Endothelial cell of umbilical vein (primary cell): Measurements from ENCODE around the gene GPALPP1. TPM values are rescaled to one million over a fixed set of nuclear protein-coding genes. Genes with fewer than 3 reads are reported as not detected.

Experiments
- polyA plus RNA-seq, 4 experiments: library from polyadenylated mRNA; depleted of rRNA in 3 of 4; stranded (reverse) in 3 of 4; unstranded in 1 of 4; fragments of >200 nt; gene quantifications; 2 replicates each; pipeline versions ENCODE4 v1.2.1 to v1.2.3, GENCODE V29; 2011 to 2012; ENCODE audit warnings: missing spikeins in 1 of 4
- small RNA-seq: library from RNA; depleted of rRNA; stranded (forward); fragments of <200 nt; gene quantifications from one replicate; pipeline ENCODE3, GENCODE V24; 2012; ENCODE audit warnings: low replicate concordance, low read depth; ENCODE audit not compliant: insufficient read depth, insufficient read length
- total RNA-seq: library from RNA; stranded (reverse); gene quantifications from 2 replicates; pipeline ENCODE4 v1.2.3, GENCODE V29; 2021

GPALPP1 gene
- total and polyA plus RNA-seq, 2 donors (not counting 3 experiments of a cell fraction or from before 2014, with no cell fraction given), result 8.5 to 28.2 TPM

Small RNAs within 50 kb of the gene (small RNA-seq; reads per million reads assigned to genes)
- not detected for gene RN7SL49P

Other genes starting within 250 kb of the GPALPP1 start
- gene NUFIP1, start 67 bp upstream of the GPALPP1 start, total RNA-seq, result 6.9 and 7.4 TPM in 2 replicates
- gene NUFIP1, start 67 bp upstream of the GPALPP1 start, polyA plus RNA-seq, result 1.1 and 1.4 TPM in 2 replicates
- 22.7 and 23.6 TPM in 2 replicates for gene GTF2F2, start 131.0 kb downstream of the GPALPP1 start, total RNA-seq
- 5.0 and 7.5 TPM in 2 replicates for gene GTF2F2, start 131.0 kb downstream of the GPALPP1 start, polyA plus RNA-seq
- gene KCTD4, start 211.5 kb downstream of the GPALPP1 start, total RNA-seq, result not detected in 2 replicates
- gene KCTD4, start 211.5 kb downstream of the GPALPP1 start, polyA plus RNA-seq, result not detected in 2 replicates